ENCODE results near the gene STK11. TPM values are rescaled to one million over a fixed set of nuclear protein-coding genes. Genes with fewer than 3 reads are reported as not detected.

Gene STK11
- total RNA-seq, 2 experiments from 2014 or later, result 76.5 to 78.4 TPM

- ChIA-PET CTCF (ENCODE audit: unreplicated experiment) (interaction anchor here (0.6 kb wide), 1 partner anchor 328 kb away, joined by 4 read pairs; the partner anchor contains the start of gene REEP6), POLR2A (no interaction called here)
- Histone ChIP-seq H3K9me3 (ENCODE audit: low read length) (no peaks in the 10 kb centered on the region), H3K9me2 (ENCODE audit: insufficient read depth, low read length) (no peaks in the 10 kb centered on the region), H3K79me2 (ENCODE audit: insufficient read depth, low read depth, low read length) (no peaks in the 10 kb centered on the region), H3K27ac (ENCODE audit: low read depth, low read length, poor library complexity, severe bottlenecking) (no peak overlapping the region), H2AFZ (ENCODE audit: low read length) (no peak overlapping the region), H3K4me2 (ENCODE audit: low read length) (no peak overlapping the region), H3K36me3 (ENCODE audit: insufficient read depth, low read length) (peaks cover 9% of the 10 kb centered on the region), H3K4me3 (ENCODE audit: low read depth, low read length, poor library complexity, severe bottlenecking) (no peak overlapping the region), H3K4me1 (ENCODE audit: insufficient read depth, low read length, poor library complexity, severe bottlenecking) (no peaks in the 10 kb centered on the region), H4K20me1 (ENCODE audit: insufficient read depth, low read length) (no peaks in the 10 kb centered on the region)
- no TSS peak for BruUV-seq (replicated peaks)
- intact Hi-C loops (cut with micrococcal nuclease; ENCODE audit: unreplicated experiment), result no loop called here
- no peak for DNase-seq (ENCODE audit: low spot score)
- TF ChIP-seq EZH2phosphoT487 (IDR thresholded peaks at IDR 0.05; ENCODE audit: borderline replicate concordance, low read depth, low read length) (no peak), CTCF (conservative IDR thresholded peaks at IDR 0.05; ENCODE audit: low read length) (no peak)
Observed at GRCh38 chr19:1162404-1163282, 42.9 kb upstream of the STK11 start.

GRCh38 chr19:1163283-1163933 is 42.2 kb upstream of the STK11 start:
- BruUV-seq (replicated peaks), result no TSS peak
- TF ChIP-seq CTCF (conservative IDR thresholded peaks at IDR 0.05; ENCODE audit: low read length) (no peak), EZH2phosphoT487 (IDR thresholded peaks at IDR 0.05; ENCODE audit: borderline replicate concordance, low read depth, low read length) (no peak)

More at GRCh38 chr19:1163283-1163933, 42.2 kb upstream of the STK11 start:
- H3K4me2 ChIP-seq (ENCODE audit: low read length), result no peak overlapping the region
- DNase-seq (ENCODE audit: low spot score), result no peak
- no peaks in the 10 kb centered on the region for H3K4me1 ChIP-seq (ENCODE audit: insufficient read depth, low read length, poor library complexity, severe bottlenecking)
- peaks cover 9% of the 10 kb centered on the region for H3K36me3 ChIP-seq (ENCODE audit: insufficient read depth, low read length)
- ChIA-PET CTCF (ENCODE audit: unreplicated experiment) (interaction anchor here (0.6 kb wide), 1 partner anchor 328 kb away, joined by 4 read pairs; the partner anchor contains the start of gene REEP6), POLR2A (no interaction called here)
- no peaks in the 10 kb centered on the region for H3K9me2 ChIP-seq (ENCODE audit: insufficient read depth, low read length)
- intact Hi-C loops (cut with micrococcal nuclease; ENCODE audit: unreplicated experiment), result no loop called here
- no peak overlapping the region for H3K4me3 ChIP-seq (ENCODE audit: low read depth, low read length, poor library complexity, severe bottlenecking)
- no peak overlapping the region for H3K27ac ChIP-seq (ENCODE audit: low read depth, low read length, poor library complexity, severe bottlenecking)
- H2AFZ ChIP-seq (ENCODE audit: low read length), result no peak overlapping the region
- H3K9me3 ChIP-seq (ENCODE audit: low read length), result no peaks in the 10 kb centered on the region
- no peaks in the 10 kb centered on the region for H3K79me2 ChIP-seq (ENCODE audit: insufficient read depth, low read depth, low read length)
- H4K20me1 ChIP-seq (ENCODE audit: insufficient read depth, low read length), result no peaks in the 10 kb centered on the region
